ENCODE measurements around the gene ELN.

DNA sequence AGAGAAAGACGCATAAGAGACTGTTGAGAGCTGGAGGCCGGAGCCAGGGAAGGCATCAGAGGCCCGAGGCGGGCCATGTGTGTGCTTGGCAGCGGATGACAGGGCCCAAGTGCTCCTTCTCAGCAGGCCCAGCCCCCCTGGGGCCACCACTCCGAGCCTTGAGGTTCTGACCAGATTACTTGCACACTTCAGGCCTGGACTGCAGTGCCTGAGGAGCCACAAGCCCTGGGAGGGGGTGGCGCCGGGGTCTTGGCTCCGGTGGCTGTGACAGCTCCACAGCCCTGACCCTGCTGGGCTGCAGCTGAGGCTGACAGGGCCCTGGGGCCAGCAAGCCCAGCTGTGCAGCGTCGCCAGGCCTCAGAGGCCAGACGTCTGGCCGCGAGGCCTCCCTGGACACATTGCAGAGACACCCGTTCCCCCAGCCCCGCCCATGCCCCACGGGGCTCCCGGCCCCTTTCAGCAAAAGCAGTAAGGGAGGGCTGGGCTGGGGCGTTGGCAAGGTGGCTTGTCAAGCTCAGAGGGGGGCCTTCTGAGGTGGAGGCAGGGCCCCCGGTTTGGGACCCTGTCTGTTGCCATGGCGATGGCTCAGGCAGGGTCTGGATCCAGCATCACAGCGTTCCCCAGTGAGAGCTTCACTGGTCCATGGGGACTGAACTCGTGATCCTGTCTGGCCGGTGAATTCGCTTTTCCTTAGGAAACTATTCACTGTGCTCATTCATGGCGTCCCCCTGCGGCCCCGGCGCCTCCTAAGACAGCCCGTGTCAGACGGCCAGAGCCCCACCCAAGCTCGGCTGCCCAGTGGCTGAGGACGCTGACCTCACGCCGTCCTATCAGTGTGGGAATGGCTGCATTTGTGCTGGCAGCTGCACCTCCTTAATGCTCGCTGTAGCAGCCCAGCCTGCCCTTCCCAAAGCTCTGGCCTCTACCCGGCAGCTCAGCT lies 5.7 kb downstream of the ELN start:
- TF ChIP-seq SUZ12 (IDR thresholded peaks at IDR 0.05; ENCODE audit: low read length), result no peak
- TF ChIP-seq RFX5 (IDR thresholded peaks at IDR 0.05; ENCODE audit: borderline replicate concordance, low read depth, low read length), result no peak
- TF ChIP-seq, protein P1, sequence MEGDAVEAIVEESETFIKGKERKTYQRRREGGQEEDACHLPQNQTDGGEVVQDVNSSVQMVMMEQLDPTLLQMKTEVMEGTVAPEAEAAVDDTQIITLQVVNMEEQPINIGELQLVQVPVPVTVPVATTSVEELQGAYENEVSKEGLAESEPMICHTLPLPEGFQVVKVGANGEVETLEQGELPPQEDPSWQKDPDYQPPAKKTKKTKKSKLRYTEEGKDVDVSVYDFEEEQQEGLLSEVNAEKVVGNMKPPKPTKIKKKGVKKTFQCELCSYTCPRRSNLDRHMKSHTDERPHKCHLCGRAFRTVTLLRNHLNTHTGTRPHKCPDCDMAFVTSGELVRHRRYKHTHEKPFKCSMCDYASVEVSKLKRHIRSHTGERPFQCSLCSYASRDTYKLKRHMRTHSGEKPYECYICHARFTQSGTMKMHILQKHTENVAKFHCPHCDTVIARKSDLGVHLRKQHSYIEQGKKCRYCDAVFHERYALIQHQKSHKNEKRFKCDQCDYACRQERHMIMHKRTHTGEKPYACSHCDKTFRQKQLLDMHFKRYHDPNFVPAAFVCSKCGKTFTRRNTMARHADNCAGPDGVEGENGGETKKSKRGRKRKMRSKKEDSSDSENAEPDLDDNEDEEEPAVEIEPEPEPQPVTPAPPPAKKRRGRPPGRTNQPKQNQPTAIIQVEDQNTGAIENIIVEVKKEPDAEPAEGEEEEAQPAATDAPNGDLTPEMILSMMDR (IDR thresholded peaks at IDR 0.05; ENCODE audit: control extremely low read depth in 1 of 3, insufficient read depth in 1 of 3, low read depth in 1 of 3, low read length in 3 of 3), result no peak
- no peak for TF ChIP-seq POLR2A (IDR thresholded peaks at IDR 0.05; ENCODE audit: control extremely low read depth in 1 of 2, low read depth in 2 of 2, low read length in 2 of 2)
- no peak for TF ChIP-seq TBP (IDR thresholded peaks at IDR 0.05; ENCODE audit: low read depth, low read length)
- no peak for TF ChIP-seq EZH2 (IDR thresholded peaks at IDR 0.05; ENCODE audit: low read depth, low read length, severe bottlenecking)
- TF ChIP-seq KDM1A (IDR thresholded peaks at IDR 0.05; ENCODE audit: borderline replicate concordance, low read length), result no peak
- TF ChIP-seq PHF8 (conservative IDR thresholded peaks at IDR 0.05; ENCODE audit: low read depth, low read length), result no peak
- no peak for TF ChIP-seq POLR2AphosphoS5 (IDR thresholded peaks at IDR 0.05; ENCODE audit: low read depth, low read length)
- no peak for TF ChIP-seq EP300 (IDR thresholded peaks at IDR 0.05; ENCODE audit: borderline replicate concordance in 1 of 2, low read depth in 2 of 2, low read length in 2 of 2)
- no peak for TF ChIP-seq TAF7 (optimal IDR thresholded peaks at IDR 0.05; ENCODE audit: borderline replicate concordance, low read depth, low read length)
- TF ChIP-seq, protein P2, sequence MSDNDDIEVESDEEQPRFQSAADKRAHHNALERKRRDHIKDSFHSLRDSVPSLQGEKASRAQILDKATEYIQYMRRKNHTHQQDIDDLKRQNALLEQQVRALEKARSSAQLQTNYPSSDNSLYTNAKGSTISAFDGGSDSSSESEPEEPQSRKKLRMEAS (IDR thresholded peaks at IDR 0.05), result no peak
- TF ChIP-seq CBX5 (IDR thresholded peaks at IDR 0.05; ENCODE audit: low read depth, low read length), result no peak
